ENCODE results near the gene FBXW8. TPM values are rescaled to one million over a fixed set of nuclear protein-coding genes. Genes with fewer than 3 reads are reported as not detected.
A peak's percentile ranks its signal among the peaks of the same experiment; 100 is the strongest.

The FBXW8 gene
- total and polyA plus RNA-seq, 2 experiments from 2014 or later, result 17.0 to 20.6 TPM

DNA sequence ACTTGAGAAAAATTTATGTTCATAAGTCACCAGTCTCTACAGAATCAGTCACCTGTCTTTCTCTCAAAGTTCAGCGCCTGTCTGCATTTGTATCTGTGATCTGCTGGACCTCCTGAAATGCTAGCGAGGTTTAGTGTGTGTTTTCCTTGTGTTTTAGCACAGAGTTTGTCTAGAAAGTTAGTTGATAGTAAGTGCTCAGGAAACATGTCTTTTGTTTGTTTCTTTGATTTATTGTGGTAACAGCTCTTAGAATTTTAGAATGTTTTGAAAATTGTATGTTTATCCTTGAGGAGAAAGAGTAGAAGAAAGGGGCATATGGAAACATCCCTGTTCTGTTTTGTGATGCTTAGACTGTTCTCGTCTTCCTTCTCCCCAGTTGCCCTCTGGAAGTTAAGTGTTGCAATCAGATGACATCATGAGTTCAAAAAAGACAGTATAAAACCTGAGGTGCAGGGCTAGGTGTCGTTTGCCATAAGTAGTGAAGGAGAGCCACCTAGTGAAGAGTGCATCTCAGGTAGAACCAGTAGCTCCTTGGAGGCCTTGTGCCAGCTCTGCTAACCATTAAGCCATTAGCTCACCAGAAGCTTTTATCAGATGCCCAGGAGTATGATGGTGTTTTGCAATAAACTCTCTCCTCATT, 44.8 kb downstream of the FBXW8 start:
- DNase-seq (ENCODE audit: low spot score), result peak; percentile 74
- WGBS (ENCODE audit: low lambda C conversion rate, missing lambda C conversion rate), result 81% methylated on average over 4 of the region's 4 CpGs
- no peak for TF ChIP-seq EZH2phosphoT487 (IDR thresholded peaks at IDR 0.05; ENCODE audit: low read depth, severe bottlenecking, unreplicated experiment)
- peak; percentile 43 for TF ChIP-seq CTCF (IDR thresholded peaks at IDR 0.05; ENCODE audit: poor library complexity)
- Histone ChIP-seq H3K9me3 (ENCODE audit: low read depth) (no peaks in the 10 kb centered on the region), H3K27me3 (no peaks in the 10 kb centered on the region), H3K79me2 (peaks cover 2% of the 10 kb centered on the region), H3K4me3 (no peak overlapping the region), H3K27ac (no peak overlapping the region), H4K20me1 (ENCODE audit: insufficient read depth, poor library complexity, severe bottlenecking) (peaks cover 3% of the 10 kb centered on the region), H3K36me3 (replicated peaks; ENCODE audit: insufficient read depth, low read depth) (no peaks in the 10 kb centered on the region), H2AFZ (no peak overlapping the region), H3K9me2 (replicated peaks; ENCODE audit: insufficient read depth) (no peaks in the 10 kb centered on the region), H3K4me1 (ENCODE audit: insufficient read depth) (no peaks in the 10 kb centered on the region), H3K4me2 (no peak overlapping the region)

DNA sequence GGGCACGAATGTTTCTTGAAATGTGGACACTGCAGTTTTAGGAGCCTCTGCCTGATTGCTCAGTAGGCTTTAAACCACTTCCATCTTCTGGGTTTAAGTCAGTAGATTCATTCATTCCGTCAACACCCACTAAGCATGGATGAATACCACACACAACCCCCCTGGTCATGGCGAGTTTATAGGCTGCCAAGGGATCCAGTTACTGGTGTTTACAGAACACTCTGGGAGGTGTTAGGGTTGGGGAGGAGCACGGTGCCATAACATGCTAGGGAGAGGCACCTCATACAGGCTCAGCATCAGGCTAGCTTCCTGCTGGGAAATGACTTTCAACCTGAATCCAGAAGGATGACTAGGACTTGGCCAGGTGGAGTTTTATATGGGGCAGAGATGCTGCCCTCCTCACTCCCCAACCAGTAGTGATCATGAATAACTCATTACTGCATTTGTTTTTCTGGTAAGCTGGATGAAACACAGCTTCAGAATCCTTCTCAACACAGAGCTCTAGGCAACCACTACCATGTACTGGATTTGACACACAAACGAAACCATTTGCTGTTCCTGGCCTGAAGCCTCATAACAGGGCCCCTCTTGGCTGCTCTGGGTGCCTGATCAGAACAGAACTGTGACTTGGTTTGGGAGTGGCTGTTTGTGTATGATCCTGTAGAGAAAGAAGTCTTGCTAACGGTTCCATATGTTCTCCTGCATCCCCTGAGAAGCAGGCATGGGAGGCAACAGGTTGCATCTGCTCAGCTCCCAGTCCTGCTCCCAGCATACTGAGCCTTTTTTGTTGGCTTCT, 47.9 kb downstream of the FBXW8 start:
- no peak overlapping the region for H3K4me2 ChIP-seq
- DNase-seq (ENCODE audit: low spot score), result no peak
- 76% methylated on average over 6 of the region's 6 CpGs for WGBS (ENCODE audit: low lambda C conversion rate, missing lambda C conversion rate)
- H2AFZ ChIP-seq, result no peak overlapping the region
- no peak overlapping the region for H3K4me3 ChIP-seq
- peaks cover 2% of the 10 kb centered on the region for H3K79me2 ChIP-seq
- peaks cover 3% of the 10 kb centered on the region for H4K20me1 ChIP-seq (ENCODE audit: insufficient read depth, poor library complexity, severe bottlenecking)
- no peaks in the 10 kb centered on the region for H3K4me1 ChIP-seq (ENCODE audit: insufficient read depth)
- no peaks in the 10 kb centered on the region for H3K9me3 ChIP-seq (ENCODE audit: low read depth)
- no peak overlapping the region for H3K27ac ChIP-seq
- no peaks in the 10 kb centered on the region for H3K27me3 ChIP-seq
- H3K9me2 ChIP-seq (replicated peaks; ENCODE audit: insufficient read depth), result no peaks in the 10 kb centered on the region
- TF ChIP-seq EZH2phosphoT487 (IDR thresholded peaks at IDR 0.05; ENCODE audit: low read depth, severe bottlenecking, unreplicated experiment) (no peak), CTCF (IDR thresholded peaks at IDR 0.05; ENCODE audit: poor library complexity) (no peak), EZH2 (IDR thresholded peaks at IDR 0.05; ENCODE audit: borderline replicate concordance) (no peak)
- H3K36me3 ChIP-seq (replicated peaks; ENCODE audit: insufficient read depth, low read depth), result no peaks in the 10 kb centered on the region

GRCh38 chr12:116959198-116959460, 48.4 kb downstream of the FBXW8 start:
- H3K4me1 ChIP-seq (ENCODE audit: insufficient read depth), result no peaks in the 10 kb centered on the region
- no peak for DNase-seq (ENCODE audit: low spot score)
- H3K79me2 ChIP-seq, result peaks cover 2% of the 10 kb centered on the region
- no peak overlapping the region for H2AFZ ChIP-seq
- H3K27me3 ChIP-seq, result no peaks in the 10 kb centered on the region
- TF ChIP-seq EZH2phosphoT487 (IDR thresholded peaks at IDR 0.05; ENCODE audit: low read depth, severe bottlenecking, unreplicated experiment) (no peak), CTCF (IDR thresholded peaks at IDR 0.05; ENCODE audit: poor library complexity) (no peak), EZH2 (IDR thresholded peaks at IDR 0.05; ENCODE audit: borderline replicate concordance) (no peak)
- H3K9me3 ChIP-seq (ENCODE audit: low read depth), result no peaks in the 10 kb centered on the region
- WGBS (ENCODE audit: low lambda C conversion rate, missing lambda C conversion rate), result 84% methylated on average over 2 of the region's 2 CpGs
- H4K20me1 ChIP-seq (ENCODE audit: insufficient read depth, poor library complexity, severe bottlenecking), result peaks cover 3% of the 10 kb centered on the region
- no peaks in the 10 kb centered on the region for H3K36me3 ChIP-seq (replicated peaks; ENCODE audit: insufficient read depth, low read depth)
- no peak overlapping the region for H3K4me3 ChIP-seq
- H3K9me2 ChIP-seq (replicated peaks; ENCODE audit: insufficient read depth), result no peaks in the 10 kb centered on the region
- H3K27ac ChIP-seq, result no peak overlapping the region
- no peak overlapping the region for H3K4me2 ChIP-seq
